ENCODE data around the gene UBE2G2.
A peak's percentile ranks its signal among the peaks of the same experiment; 100 is the strongest.

The UBE2G2 gene

DNA sequence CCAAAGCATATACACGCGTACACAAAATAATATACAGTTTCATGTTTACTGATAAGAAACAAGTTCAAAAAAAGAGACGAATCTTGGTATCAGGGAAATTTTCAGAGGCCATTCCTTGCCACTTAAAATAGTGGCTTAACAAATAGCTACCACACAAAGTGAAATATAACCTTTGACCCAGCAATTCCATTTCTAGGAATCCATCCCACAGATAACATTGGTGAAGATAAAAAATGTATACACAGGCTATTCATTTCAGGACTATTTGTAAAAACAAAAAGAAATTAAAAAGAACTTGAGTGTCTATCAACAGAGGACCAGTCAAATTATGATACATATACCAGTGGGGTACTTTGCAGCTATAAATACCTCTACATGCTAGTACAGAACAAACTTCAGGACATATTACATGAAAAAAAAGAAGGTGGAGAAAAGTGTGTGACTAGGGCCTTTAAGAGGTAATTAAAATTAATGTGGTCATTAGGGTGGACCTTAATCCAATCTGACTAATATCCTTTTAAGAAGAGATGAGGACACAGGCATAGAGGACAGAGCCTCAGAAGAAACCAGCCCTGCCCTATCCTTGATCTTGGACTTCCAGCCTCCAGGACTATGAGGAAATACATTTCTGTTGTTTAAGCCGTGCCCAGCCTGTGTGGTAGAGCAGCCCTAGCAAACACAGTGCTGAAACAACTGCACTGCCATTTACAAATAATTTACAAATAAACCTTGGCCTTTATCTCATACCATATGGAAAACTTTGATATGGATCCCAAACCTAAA is 7.8 kb downstream of the UBE2G2 start:
- FAIRE-seq = no peak
- no peak for DNase-seq (ENCODE audit: insufficient read length)

GRCh38 chr21:44792702-44793591 is 8.7 kb downstream of the UBE2G2 start:
- DNase-seq (ENCODE audit: insufficient read length) (peak; percentile 74), FAIRE-seq (peak; percentile 72)
- TF ChIP-seq TAF1 (IDR thresholded peaks at IDR 0.05; ENCODE audit: borderline replicate concordance, low read depth, low read length) = no peak
- no peak for TF ChIP-seq POLR2AphosphoS5 (IDR thresholded peaks at IDR 0.05; ENCODE audit: low read depth, low read length)
- no peak for TF ChIP-seq POLR2A (IDR thresholded peaks at IDR 0.05; ENCODE audit: low read depth, low read length)

More for the DNA sequence above, 7.8 kb downstream of the UBE2G2 start:
- TF ChIP-seq POLR2AphosphoS5 (IDR thresholded peaks at IDR 0.05; ENCODE audit: low read depth, low read length) (no peak), POLR2A (IDR thresholded peaks at IDR 0.05; ENCODE audit: low read depth, low read length) (no peak), TAF1 (IDR thresholded peaks at IDR 0.05; ENCODE audit: borderline replicate concordance, low read depth, low read length) (no peak)

DNA sequence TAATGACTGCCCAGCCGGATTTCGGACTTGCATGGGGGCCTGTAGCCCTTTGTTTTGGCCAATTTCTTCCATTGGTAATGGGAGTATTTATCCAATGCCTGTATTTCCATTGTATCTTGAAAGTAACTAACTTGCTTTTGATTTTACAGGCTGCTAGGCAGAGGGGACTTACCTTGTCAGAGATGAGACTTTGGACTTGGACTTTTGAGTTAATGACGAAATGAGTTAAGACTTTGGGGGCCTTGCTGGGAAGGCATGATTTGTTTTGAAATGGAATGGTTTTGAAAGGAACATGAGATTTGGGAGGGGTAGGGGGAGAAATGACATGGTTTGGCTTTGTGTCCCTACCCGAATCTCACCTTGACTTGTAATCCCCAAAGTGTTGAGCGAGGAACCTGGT is 9.6 kb downstream of the UBE2G2 start:
- FAIRE-seq (no peak), DNase-seq (ENCODE audit: insufficient read length) (no peak)
- TF ChIP-seq POLR2A (IDR thresholded peaks at IDR 0.05; ENCODE audit: low read depth, low read length) (no peak), TAF1 (IDR thresholded peaks at IDR 0.05; ENCODE audit: borderline replicate concordance, low read depth, low read length) (no peak), POLR2AphosphoS5 (IDR thresholded peaks at IDR 0.05; ENCODE audit: low read depth, low read length) (no peak)

DNA sequence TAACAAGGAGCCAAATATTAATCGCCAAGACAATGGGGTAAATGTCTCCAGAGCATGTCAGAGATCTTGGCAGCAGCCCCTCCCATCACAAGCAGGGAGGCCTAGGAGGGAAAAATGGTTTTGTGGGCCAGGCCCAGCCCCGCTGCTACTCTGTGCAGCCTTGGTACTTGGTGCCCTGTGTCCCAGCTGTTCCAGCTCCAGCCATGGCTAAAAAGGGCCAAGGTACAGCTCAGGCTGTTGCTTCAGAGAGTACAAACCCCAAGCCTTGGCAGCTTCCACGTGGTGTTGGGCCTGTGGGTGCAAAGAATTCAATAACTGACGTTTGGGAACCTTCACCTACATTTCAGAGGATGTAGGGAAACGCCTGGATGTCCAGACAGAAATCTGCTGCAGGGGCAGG is 10.4 kb downstream of the UBE2G2 start:
- TF ChIP-seq TAF1 (IDR thresholded peaks at IDR 0.05; ENCODE audit: borderline replicate concordance, low read depth, low read length) (no peak), POLR2A (IDR thresholded peaks at IDR 0.05; ENCODE audit: low read depth, low read length) (no peak), POLR2AphosphoS5 (IDR thresholded peaks at IDR 0.05; ENCODE audit: low read depth, low read length) (no peak)
- DNase-seq (ENCODE audit: insufficient read length) = no peak
- FAIRE-seq = no peak

DNA sequence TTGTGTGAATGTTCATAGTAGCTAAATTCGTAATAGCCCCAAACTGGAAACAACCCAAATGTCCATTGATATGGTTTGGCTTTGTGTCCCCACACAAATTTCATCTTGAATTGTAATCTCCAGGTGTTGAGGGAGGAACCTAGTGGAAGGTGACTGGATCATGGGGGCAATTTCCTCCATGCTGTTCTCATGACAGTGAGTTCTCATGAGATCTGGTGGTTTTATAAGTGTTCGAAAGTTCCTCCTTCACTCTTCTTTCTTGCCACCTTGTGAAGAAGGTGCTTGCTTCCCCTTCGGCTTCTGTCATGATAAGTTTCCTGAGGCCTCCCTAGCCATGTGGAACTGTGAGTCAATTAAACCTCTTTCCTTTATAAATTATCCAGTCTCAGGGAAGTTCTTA is 11.3 kb downstream of the UBE2G2 start:
- FAIRE-seq = no peak
- DNase-seq (ENCODE audit: insufficient read length) = no peak
- TF ChIP-seq POLR2A (IDR thresholded peaks at IDR 0.05; ENCODE audit: low read depth, low read length) = no peak
- TF ChIP-seq POLR2AphosphoS5 (IDR thresholded peaks at IDR 0.05; ENCODE audit: low read depth, low read length) = no peak
- no peak for TF ChIP-seq TAF1 (IDR thresholded peaks at IDR 0.05; ENCODE audit: borderline replicate concordance, low read depth, low read length)

DNA sequence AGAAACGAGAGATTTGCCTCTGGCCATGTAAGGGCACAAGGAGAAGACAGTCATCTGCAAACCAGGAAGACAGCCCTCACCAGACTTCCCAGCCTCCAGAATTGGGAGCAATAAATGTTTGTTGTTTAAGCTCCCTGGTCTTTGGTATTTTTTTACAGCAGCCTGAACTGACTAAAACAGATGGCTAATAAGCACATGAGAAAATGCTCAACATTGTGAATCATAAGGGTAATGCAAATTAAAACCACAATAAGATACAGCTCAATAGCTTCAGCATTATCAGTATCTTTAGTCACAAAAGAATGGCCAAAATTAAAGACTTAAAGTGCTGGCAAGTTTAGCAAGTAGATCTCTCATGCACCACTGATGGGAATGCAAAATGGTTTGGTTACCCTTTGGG is 11.7 kb downstream of the UBE2G2 start:
- DNase-seq (ENCODE audit: insufficient read length) (no peak), FAIRE-seq (no peak)
- no peak for TF ChIP-seq POLR2A (IDR thresholded peaks at IDR 0.05; ENCODE audit: low read depth, low read length)
- no peak for TF ChIP-seq TAF1 (IDR thresholded peaks at IDR 0.05; ENCODE audit: borderline replicate concordance, low read depth, low read length)
- no peak for TF ChIP-seq POLR2AphosphoS5 (IDR thresholded peaks at IDR 0.05; ENCODE audit: low read depth, low read length)

DNA sequence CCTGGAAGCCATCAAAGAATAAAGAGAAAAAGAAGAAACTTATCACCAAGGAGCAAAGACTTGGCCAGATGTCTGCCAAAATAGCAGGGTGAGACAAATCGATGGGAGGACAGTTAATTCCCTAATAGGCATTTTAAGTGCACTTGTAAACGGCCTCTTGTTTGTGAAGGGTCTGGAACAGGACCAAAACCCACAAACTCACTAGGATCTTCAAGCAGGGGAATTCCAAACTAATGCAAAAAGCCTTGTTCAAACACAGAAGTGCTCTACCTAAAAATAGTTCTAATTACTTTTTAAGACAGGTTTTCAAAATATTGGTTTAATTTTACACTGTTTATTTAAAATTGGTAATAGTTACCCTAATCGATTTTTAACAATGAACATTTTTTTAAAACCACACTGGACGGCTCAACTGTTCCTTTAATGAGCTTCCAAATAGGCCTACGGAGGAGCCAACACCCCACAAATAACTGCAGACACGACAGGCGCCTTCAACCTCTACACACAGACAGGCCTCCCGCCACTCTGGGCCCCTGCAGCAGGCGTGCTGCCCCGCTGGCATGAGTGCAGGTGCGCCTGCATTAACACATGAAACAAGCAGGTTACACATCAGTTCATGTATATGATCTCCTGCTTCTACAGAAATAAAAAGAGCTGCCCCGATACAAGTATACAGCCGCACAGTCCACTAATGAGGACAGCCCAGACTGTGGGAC is 15.8 kb downstream of the UBE2G2 start:
- no peak for DNase-seq (ENCODE audit: insufficient read length)
- no peak for FAIRE-seq
- TF ChIP-seq POLR2A (IDR thresholded peaks at IDR 0.05; ENCODE audit: low read depth, low read length) (no peak), TAF1 (IDR thresholded peaks at IDR 0.05; ENCODE audit: borderline replicate concordance, low read depth, low read length) (no peak), POLR2AphosphoS5 (IDR thresholded peaks at IDR 0.05; ENCODE audit: low read depth, low read length) (no peak)

GRCh38 chr21:44784810-44785209 is 16.8 kb downstream of the UBE2G2 start:
- DNase-seq (ENCODE audit: insufficient read length) (no peak), FAIRE-seq (no peak)
- no peak for TF ChIP-seq POLR2AphosphoS5 (IDR thresholded peaks at IDR 0.05; ENCODE audit: low read depth, low read length)
- TF ChIP-seq TAF1 (IDR thresholded peaks at IDR 0.05; ENCODE audit: borderline replicate concordance, low read depth, low read length) = no peak
- no peak for TF ChIP-seq POLR2A (IDR thresholded peaks at IDR 0.05; ENCODE audit: low read depth, low read length)

DNA sequence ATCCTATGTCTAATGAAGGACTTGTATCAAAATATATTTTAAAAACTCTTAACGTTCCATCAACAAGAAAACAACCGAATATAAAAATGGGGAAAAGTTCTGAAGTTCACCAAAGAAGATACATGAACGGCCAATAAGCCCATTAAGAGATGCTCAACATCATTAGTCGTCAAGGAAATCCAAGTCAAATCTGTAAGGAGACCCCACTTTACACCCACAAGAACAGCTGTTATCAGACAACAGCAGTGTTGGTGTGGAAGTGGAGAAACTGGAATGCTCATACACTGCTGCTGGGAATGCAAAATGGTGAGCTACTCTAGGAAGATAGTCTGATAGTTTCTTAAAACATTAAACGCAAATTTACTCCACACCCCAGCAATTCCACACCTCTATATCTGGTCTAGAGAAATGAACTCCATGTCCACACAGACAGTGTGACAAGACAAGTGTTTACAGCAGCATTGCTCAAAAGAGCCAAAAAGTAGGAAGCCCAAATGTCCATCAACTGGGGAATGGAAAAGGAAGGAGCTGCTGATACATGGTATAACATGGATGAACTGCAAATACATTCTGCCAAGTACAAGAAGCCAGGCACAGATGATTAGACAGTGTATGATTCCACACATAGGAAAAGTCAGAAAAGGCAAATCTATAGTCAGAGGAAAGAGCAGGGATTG is 18.5 kb downstream of the UBE2G2 start:
- TF ChIP-seq POLR2A (IDR thresholded peaks at IDR 0.05; ENCODE audit: low read depth, low read length) (no peak), POLR2AphosphoS5 (IDR thresholded peaks at IDR 0.05; ENCODE audit: low read depth, low read length) (no peak), TAF1 (IDR thresholded peaks at IDR 0.05; ENCODE audit: borderline replicate concordance, low read depth, low read length) (no peak)
- no peak for FAIRE-seq
- no peak for DNase-seq (ENCODE audit: insufficient read length)

- TF ChIP-seq TAF1 (IDR thresholded peaks at IDR 0.05; ENCODE audit: borderline replicate concordance, low read depth, low read length) (no peak), POLR2AphosphoS5 (IDR thresholded peaks at IDR 0.05; ENCODE audit: low read depth, low read length) (no peak), POLR2A (IDR thresholded peaks at IDR 0.05; ENCODE audit: low read depth, low read length) (no peak)
- FAIRE-seq = no peak
Observed at GRCh38 chr21:44780767-44781459, 20.7 kb downstream of the UBE2G2 start.

More at GRCh38 chr21:44780767-44781459, 20.7 kb downstream of the UBE2G2 start:
- no peak for DNase-seq (ENCODE audit: insufficient read length)

Data from GM12892 (cell line).